GM18520 (cell line): ENCODE measurements around the gene FAM185A.
"Not testable (repeated sequence)": the region's sequence is repeated elsewhere in the genome, so short reads cannot be mapped to it uniquely, and the experiment has no call there.

Experiments used
- ATAC-seq: cut with Tn5 transposase; IDR thresholded peaks from one replicate; pipeline ENCODE4 v1.9.1; 2021; ENCODE audit not compliant: unreplicated experiment

FAM185A gene

GRCh38 chr7:102828286-102828685, 79.5 kb downstream of the FAM185A start:
- no peak for ATAC-seq

- no peak for ATAC-seq
Measured at GRCh38 chr7:102829075-102829474, 80.3 kb downstream of the FAM185A start.

GRCh38 chr7:102830197-102830596, 81.4 kb downstream of the FAM185A start:
- ATAC-seq = no peak

GRCh38 chr7:102832674-102833073, 83.9 kb downstream of the FAM185A start:
- ATAC-seq = no peak

GRCh38 chr7:102833343-102833742, 84.5 kb downstream of the FAM185A start:
- no peak for ATAC-seq

- ATAC-seq = no peak
Measured at GRCh38 chr7:102834466-102834865, 85.7 kb downstream of the FAM185A start.

- ATAC-seq = peak; percentile 82
Measured at GRCh38 chr7:102834999-102835398, 86.2 kb downstream of the FAM185A start.

GRCh38 chr7:102836191-102836919, 87.6 kb downstream of the FAM185A start:
- no peak for ATAC-seq

- ATAC-seq = no peak
Measured at GRCh38 chr7:102836977-102837376, 88.2 kb downstream of the FAM185A start.

- no peak for ATAC-seq
Measured at GRCh38 chr7:102837802-102838201, 89.0 kb downstream of the FAM185A start.

GRCh38 chr7:102838572-102839101, 89.8 kb downstream of the FAM185A start:
- not testable (repeated sequence) for ATAC-seq

GRCh38 chr7:102840404-102840803, 91.6 kb downstream of the FAM185A start:
- ATAC-seq = no peak

GRCh38 chr7:102841290-102841689, 92.5 kb downstream of the FAM185A start:
- ATAC-seq = no peak

- no peak for ATAC-seq
Measured at GRCh38 chr7:102842284-102842683, 93.5 kb downstream of the FAM185A start.

- peak; percentile 66 for ATAC-seq
Measured at GRCh38 chr7:102843850-102844249, 95.1 kb downstream of the FAM185A start.

- ATAC-seq = no peak
Measured at GRCh38 chr7:102845346-102845745, 96.5 kb downstream of the FAM185A start.

- ATAC-seq = no peak
Measured at GRCh38 chr7:102849079-102849478, 100.3 kb downstream of the FAM185A start.

GRCh38 chr7:102849538-102849937, 100.7 kb downstream of the FAM185A start:
- no peak for ATAC-seq

- ATAC-seq = no peak
Measured at GRCh38 chr7:102856036-102856435, 107.2 kb downstream of the FAM185A start.
